ENCODE data around the gene SBNO2.

The SBNO2 gene

DNA sequence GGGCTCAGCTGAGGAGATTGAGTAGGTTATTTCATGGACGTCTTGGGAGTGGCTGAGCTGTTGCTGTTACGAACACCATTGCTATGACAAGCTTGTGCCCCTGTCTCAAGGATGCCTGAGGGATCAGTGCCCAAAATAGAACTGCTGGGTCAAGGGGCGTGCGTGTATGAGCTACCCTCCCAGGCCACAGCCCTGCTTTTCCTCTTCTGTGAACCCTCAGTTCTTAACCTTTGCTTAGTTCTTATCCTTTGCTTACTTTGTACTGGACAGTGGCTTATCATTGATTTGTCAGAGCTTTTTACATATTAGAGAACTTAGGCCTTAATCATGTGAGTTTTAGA is 98.1 kb downstream of the SBNO2 start:
- DNase-seq (ENCODE audit: low spot score) (no peak), FAIRE-seq (no peak)

DNA sequence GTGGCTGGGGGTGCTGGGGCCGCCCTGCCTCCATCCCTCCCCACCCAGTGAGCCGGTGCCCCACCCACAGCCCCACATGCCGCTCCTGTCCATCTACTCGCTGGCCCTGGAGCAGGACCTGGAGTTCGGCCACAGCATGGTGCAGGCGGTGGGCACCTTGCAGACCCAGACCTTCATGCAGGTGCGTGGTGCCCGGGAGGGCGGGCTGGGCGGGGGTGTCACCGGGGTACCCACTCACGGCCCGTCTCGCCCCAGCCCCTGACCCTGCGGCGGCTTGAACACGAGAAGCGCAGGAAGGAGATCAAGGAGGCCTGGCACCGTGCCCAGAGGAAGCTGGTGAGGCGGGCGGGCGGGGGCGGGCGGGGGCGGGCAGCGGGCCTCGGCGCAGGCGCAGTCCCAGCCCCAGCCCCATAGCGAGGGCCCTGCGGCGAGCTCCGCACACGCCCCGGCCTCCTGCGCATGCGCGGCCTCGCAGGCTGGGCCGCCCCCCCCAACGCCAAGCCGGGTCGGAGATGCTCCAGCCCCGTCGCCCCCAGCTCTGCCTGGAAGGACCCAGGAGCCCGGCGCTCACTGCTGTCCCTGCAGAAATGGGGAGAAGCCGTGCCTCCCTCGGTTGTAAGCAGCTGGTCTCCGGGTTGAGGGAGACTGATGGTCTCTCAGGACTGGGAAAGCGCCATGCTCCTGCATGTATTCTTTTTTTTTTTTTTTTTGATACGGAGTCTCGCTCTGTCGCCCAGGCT is 99.4 kb downstream of the SBNO2 start:
- DNase-seq (ENCODE audit: low spot score) = peak; percentile 51
- FAIRE-seq = no peak

DNA sequence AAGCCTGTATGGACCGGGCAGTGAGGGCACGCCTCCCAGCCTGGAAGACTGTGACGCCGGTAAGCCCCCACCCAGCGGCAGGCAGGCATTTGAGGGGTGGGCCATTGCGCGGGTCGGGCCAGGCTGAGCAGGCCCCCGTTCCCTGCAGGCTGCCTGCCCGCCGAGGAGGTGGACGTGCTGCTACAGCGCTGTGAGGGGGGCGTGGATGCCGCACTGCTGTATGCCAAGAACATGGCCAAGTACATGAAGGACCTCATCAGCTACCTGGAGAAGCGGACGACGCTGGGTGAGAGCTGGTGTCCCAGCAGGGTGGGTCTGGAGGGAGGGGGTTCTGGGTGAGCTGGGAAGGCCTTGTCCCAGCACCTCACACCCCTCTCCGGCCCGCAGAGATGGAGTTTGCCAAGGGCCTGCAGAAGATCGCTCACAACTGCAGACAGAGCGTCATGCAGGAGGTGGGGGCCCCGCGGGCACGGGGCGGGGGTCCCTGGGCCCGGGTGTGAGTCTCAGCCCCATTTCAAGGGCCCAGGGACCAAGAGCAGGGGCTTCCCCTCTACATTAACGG is 100.0 kb downstream of the SBNO2 start:
- no peak for FAIRE-seq

DNA sequence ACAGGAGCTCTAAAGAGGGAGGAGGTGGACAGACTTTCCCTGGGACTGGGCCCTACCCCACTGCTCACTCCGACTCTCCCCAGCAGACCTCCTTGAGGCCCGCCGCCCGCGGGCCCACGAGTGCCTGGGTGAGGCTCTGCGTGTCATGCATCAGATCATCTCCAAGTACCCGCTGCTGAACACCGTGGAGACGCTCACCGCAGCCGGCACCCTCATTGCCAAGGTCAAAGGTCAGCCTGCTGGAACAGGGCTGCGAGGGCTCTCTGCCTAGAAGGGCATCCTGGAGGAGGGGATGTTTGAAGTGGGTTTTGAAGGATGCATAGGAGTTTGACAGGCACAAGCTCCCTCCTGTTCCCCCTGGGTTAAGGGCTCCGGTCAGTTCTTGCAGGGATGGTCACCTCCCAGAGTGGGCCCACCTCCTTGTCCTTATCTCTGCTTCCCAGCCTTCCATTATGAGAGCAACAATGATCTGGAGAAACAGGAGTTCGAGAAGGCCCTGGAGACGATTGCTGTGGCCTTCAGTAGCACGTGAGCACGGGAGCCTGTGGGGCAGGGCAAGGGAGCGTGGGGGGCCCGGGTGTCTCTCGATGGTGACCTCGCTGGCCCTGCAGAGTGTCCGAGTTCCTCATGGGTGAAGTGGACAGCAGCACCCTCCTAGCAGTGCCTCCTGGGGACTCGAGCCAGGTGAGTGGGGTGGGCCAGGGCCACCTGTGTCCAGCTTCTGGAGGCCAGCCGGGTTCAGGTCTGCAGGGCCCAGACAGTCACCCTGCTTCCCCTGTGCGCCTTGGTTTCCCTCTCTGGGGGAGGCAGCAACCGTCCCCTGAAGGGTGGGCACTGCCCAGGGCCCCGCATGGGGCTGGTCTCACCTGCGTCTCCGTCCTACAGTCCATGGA is 100.8 kb downstream of the SBNO2 start:
- FAIRE-seq = no peak
- DNase-seq (ENCODE audit: low spot score) = no peak

More for the DNA sequence above, 100.0 kb downstream of the SBNO2 start:
- no peak for DNase-seq (ENCODE audit: low spot score)

DNA sequence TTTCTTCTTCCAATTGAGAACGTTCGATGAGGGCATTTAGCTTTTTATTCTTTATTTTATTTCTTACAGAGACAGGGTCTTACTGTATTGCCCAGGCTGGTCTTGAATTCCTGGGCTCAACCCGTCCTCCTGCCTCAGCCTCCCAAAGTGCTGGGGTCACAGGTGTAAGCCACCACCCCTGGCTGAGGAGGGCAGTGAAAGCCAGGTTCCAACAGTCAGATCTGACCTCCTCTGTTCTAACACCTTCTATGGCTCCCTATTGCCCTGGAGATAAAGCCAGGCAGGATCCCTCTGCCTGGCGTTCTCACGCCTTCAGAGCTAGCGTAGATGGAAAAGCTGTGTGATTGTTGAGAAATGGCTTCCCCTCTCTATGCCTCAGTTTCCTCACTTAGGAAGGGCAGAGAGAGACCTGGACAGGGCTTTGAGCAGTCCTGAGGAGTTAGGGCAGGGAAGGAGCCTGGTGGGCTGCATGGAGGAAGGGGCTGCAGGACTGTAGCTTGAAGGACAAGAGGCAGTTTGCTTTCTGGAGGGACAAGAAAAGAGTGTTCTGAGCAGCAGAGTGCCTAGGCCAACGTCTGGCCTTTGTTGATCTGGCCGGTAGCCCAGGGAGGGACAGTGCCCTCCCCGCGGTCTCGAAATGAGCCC is 101.6 kb downstream of the SBNO2 start:
- FAIRE-seq = no peak
- DNase-seq (ENCODE audit: low spot score) = no peak

DNA sequence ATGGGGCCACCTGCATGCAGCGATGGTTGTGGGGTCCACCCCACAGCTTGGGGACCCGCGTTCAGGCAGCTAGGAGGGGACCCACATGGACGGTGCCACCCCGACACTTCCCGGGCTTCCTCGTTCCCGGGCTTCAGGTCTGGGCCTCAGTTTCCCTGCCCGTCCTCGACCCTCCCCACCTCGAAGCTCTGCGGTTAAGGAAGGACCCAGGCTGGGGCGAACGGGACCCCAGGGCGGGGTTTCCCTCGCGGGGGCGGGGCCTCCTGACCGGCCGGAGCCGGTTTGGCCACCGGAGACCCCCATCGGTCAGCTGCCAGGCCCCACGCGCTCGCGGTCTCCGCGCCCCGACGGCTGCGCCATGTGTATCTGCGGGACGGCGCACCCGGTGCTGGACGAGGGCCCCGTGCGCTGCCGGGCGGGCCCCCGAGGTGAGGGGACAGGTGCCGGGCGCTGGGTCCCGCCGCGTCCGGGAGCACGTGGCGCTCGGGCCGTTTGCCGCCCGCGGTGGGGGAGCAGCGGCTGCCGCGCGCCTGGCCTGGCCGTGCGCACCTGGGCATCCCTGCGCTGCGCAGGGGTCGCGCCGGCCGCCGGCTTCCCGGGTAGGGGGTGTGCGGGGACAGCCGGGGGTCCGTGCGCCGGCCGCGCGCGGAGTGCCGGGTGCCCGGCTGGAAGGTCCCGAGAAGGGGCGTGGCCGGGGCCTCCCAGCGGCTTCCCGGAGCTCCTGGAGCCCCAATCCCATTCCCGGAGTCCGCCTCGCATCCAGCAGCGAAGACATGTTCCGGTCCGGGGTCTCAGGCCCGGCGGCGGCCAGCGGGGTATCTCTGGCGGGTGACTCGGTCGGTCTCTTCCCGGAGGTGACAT is 102.9 kb downstream of the SBNO2 start:
- FAIRE-seq = no peak
- no peak for DNase-seq (ENCODE audit: low spot score)

DNA sequence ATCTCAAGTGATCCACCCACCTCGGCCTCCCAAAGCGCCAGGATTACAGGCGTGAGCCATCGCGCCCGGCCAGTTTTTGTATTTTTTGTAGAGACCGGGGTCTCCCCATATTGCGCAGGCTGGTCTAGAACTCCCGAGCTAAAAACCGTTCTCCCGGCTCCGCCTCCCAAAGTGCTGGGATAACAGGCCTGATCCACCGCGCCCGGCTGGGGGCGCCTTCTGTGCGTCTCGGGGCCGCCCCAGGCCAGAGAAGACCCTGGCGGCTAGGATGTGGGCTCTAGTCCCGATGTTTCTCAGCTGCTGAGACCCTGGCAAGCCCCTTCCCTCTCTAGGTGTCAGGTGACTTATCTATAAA is 103.5 kb downstream of the SBNO2 start:
- FAIRE-seq = no peak

DNA sequence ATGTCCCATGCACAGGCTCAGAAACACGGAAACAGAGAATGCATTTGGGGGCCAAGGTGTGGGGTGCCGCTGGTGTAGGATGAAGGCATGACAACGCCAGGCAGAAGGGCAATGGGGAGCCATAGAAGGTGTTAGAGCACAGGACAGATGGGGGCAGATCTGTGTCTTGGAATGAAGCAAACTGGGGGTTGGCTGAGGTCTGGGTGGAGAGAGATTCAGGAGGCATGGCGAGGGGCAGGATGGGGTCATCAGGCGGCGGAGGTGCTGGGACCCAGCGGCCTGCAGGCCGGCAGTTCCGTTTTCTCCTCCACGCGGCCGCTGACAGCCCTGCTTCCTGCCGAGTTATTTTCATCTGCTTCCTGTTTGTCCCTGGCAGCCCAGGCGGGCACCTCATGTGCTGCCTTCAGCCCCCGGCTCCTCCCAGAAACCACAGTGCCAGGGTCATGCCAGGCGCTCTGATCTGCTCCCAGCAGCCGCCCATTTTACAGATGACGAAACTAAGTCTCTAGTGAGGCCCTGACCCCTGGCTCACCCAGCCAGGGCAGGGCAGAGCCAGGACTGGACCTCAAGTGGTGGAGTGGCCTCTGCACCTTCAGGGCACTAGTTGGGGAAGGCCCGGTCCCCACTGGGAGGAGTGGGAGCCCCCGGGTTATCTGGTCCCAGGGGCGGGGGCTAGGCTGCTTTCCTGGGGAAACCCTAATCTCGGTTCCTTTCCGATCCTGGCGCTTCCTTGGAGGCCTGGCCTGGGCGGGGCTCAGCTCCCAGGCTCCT is 104.9 kb downstream of the SBNO2 start:
- no peak for DNase-seq (ENCODE audit: low spot score)
- no peak for FAIRE-seq

More for the DNA sequence above, 103.5 kb downstream of the SBNO2 start:
- no peak for DNase-seq (ENCODE audit: low spot score)

DNA sequence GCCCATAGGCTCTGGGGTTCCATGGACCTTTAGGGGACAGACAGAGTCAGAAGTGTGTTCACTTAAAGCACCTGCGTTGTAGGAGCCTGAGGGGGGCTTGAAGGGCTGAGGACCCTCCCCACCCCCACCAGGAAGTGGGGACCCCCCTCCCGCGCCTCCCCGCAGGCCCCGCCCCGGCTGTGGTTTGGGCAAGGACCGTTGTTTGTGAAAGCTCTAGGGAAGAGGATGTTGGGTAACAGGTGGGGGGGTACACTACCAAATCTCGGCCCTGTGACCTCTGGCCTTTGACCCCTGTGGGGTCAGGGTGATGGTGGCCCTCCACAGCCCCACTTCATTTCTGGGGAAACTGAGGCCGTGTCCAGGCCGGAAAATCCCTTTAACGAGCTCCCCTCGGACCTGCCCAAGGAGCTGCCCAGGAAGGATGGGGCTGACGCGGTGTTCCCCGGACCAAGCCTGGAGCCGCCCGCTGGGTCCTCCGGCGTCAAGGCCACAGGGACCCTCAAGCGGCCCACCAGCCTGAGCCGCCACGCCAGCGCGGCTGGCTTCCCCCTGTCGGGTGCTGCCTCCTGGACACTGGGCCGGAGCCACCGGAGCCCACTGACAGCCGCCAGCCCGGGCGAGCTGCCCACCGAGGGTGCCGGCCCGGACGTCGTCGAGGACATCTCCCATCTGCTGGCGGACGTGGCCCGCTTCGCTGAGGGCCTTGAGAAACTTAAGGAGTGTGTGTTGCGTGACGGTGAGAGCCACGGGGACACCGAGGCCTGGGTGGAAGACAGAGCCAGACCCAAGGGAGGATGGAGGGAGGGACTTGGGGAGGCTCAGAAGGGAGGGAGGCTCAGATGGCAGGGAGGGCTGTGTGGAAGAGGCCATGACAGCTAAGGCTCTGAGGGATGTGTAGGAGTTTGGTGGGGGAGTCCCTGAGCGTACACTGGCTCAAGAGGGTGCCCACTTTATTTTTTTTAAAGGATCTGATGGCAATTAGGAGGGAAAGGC is 105.8 kb downstream of the SBNO2 start:
- no peak for DNase-seq (ENCODE audit: low spot score)
- FAIRE-seq = no peak

DNA sequence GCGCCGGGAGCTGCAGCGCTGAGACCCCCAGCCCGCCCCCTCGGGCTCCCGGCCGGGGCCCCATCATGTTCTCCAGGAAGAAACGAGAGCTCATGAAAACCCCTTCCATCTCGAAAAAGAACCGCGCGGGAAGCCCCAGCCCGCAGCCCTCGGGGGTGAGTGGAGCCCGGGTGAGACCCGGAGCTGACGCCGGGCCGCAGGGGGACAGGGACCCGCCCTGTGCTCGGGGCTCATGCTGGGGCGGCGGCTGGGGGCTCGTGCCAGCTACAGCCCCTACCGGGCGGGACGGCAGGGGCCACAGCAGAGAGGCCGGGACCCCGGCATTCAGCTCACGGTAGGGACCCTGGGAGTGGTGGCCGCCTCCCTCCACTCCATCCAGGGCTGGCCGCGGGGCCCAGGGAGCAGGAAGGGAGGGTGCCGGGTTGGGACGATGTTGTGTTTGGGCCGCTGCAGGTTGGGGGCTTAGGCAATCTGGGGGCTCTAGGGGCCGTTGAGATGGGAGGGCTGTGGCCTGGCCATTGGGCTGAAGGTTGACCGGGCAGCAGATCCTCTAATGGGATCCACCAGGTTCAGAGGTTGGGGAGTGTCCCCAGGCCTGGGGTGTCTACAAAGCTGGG is 106.6 kb downstream of the SBNO2 start:
- FAIRE-seq = no peak
- no peak for DNase-seq (ENCODE audit: low spot score)

DNA sequence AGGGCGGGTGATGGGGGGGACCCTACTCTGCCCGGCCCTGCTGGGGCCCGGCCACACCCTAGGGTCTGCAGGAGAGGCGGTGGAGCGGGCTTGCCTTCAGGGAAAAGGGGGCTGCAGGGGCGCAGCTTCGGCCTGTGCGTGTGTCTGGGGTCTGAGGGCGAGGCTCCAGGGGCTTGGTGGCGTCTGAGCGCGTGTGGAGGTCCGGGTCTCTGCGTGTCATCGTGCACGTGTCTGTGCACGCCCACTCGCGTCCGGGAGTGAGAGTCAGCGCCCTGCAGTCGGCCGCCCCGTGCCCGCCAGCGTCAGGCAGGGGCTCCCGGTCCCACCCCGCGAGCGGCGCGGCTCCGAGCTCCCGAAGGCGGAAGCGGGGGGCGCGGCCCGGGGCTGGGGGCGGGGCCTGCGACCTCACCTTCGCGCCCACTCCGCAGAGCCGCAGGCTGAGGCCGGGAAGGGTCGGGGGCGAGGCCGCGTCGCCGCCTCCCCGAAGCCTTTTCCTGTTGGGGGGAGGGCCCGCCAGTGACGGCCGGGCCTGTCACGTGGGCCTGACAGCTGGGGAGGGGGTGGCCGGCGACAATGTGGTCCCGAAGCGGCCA is 107.2 kb downstream of the SBNO2 start, which contains the start of gene ARHGAP45:
ARHGAP45 (plus strand) TSS at position 420 of the 593 bp plus-strand sequence. CDS start 239 bp downstream, outside the sequence.
- FAIRE-seq (no peak), DNase-seq (ENCODE audit: low spot score) (no peak)

DNA sequence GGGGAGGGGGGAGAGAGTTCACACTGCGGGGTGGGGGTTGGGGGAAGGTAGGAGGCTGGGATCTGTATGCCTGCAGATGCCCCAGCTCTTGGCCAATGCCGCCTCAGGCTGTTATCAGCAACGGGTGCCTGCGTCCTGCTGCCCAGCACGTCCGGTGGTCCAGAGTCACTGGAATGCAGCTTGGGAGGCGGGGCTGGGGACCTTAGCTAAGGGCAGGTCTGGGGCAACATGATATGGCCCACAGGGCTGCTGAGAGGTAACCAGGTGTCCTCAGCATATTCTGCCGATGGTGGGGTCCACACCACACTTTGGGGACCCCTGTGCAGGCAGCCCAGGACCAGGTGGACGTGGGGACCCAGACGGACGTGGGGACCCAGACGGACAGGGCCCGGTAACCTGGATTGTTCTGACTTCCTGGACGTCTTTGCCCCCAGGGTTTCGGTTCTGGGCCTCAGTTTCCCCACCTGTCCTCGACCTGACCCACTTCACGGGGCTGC is 107.8 kb downstream of the SBNO2 start:
- FAIRE-seq (no peak), DNase-seq (ENCODE audit: low spot score) (no peak)

DNA sequence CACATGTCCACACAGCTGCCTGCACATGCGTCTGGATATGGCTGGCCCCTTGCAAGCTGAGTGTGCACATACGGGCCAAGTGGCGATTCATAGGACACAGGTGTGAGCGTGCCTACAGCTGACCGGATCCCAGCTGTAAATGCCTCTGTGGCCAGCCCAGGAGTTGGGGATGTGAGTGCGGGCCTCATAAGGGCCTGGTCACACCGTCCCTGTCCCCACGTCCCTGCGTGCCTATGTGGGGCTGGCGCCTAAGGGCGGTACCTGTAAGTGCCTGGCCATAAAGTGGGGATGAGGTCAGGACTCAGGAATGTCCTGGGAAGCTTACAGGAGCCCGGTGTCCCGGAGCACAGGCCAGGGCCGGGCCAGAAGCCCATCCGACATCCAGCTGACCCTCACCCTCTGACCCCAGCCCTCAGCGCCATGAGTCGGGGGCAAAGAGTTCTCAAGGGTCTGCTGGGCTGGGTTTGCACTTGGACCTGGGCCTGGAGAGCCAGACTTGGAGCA is 108.4 kb downstream of the SBNO2 start:
- FAIRE-seq (no peak), DNase-seq (ENCODE audit: low spot score) (peak; percentile 44)

DNA sequence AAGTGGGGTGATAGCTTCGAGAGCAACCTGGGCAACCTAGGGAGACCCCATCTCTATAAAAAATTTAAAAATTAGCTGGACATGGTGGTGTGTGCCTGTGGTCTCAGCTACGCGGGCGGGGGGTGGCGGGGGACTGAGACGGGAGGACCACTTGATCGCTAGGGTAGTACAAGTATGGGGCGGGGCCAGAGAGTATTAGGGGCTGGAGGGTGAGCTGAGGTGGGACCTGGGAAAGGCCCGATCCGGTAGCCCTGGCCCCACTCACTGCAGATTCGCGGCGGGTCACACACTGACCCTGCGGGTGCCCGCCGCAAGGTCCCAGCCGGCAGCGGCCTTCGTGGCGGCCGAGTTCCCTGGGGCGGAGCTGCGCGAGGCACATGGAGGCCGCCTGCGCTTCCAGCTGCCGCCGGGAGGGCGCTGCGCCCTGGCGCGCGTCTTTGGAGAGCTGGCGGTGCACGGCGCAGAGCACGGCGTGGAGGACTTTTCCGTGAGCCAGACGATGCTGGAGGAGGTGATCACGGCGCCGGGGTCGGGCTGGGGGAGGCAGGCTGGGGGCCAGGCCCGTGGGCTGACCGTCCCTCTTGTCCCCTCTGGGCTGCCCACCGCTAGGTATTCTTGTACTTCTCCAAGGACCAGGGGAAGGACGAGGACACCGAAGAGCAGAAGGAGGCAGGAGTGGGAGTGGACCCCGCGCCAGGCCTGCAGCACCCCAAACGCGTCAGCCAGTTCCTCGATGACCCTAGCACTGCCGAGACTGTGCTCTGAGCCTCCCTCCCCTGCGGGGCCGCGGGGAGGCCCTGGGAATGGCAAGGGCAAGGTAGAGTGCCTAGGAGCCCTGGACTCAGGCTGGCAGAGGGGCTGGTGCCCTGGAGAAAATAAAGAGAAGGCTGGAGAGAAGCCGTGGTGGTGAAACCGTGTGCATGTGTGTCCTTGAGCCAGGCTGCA is 109.1 kb downstream of the SBNO2 start:
- FAIRE-seq (no peak), DNase-seq (ENCODE audit: low spot score) (no peak)

DNA sequence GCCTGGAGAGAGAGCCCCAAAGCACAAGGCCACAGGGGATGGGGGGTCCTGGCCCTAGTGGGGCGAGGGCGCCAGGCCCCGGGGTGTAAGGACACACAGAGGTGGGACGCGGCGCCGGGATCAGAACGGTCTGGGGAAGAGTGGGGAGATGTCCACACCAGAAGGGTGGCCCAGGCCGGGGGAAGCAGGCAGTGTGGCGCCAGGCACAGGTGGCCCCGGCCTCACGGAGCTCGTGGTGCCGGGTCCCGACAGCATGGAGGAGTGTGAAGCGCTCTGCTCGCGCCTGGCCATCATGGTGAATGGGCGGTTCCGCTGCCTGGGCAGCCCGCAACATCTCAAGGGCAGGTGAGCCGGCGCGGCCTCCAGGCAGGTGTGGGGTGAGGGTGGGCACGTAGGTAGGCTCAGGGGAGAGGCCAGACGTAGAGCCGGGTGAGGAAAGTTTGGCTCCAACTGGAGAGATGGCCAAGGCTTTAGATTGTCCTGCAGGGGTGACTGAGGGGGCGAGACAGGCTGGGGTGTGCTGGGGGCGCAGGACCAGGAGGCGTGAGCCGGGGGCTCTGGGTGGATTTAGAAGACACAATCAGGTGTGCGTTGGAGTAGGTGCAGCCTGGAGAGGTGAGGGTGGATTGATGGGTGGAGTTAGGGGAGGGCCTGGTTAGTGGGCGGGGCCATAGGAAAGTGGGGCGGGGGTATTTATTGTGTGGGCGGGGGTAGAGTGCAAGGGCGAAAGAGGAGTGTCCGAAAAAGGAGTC is 110.0 kb downstream of the SBNO2 start:
- DNase-seq (ENCODE audit: low spot score) (no peak), FAIRE-seq (no peak)

Measured in urothelium cell line (cell line).